Left cardiac atrium (tissue), 4 donors: ENCODE measurements around the gene STING1. TPM values are rescaled to one million over a fixed set of nuclear protein-coding genes. Genes with fewer than 3 reads are reported as not detected.

Experiments used
- ATAC-seq, 2 donors: fragments of 200-7000 bp; cut with Tn5 transposase; one replicate each; pipeline ENCODE4 v1.9.1; 2020; ENCODE audit warnings: mild to moderate bottlenecking in 2 of 2, moderate library complexity in 2 of 2
- DNase-seq: peaks from one replicate; pipeline ENCODE4 v3.0.0-alpha.2; 2020
- intact Hi-C, 2 donors: fragments of 100-400 bp; cut with DNase I; formaldehyde crosslinking; loops; one replicate each; pipeline versions ENCODE4 v1.14.1 to v1.15.1; 2022 to 2023
- total RNA-seq, 2 donors: library from RNA; stranded (reverse); fragmentation: NEBNext Ultra II Directional; extraction: Animal tissue kit (Norgen Biotek cat#: 25700); gene quantifications; one replicate each; pipeline ENCODE4 v1.2.1, GENCODE V29; 2021
- donor health status: DM: no; HTN: yes; CAD: no.
- donor health status: DM: no; HTN: yes; CAD: no; lungs with severe emphysema.
- donor health status: DM: yes; HTN: yes; CAD: no.
- donor health status: Dilated cardiomyopathy.

The STING1 gene
- total RNA-seq, 2 donors from 2014 or later: 84.4 to 92.0 TPM

DNA sequence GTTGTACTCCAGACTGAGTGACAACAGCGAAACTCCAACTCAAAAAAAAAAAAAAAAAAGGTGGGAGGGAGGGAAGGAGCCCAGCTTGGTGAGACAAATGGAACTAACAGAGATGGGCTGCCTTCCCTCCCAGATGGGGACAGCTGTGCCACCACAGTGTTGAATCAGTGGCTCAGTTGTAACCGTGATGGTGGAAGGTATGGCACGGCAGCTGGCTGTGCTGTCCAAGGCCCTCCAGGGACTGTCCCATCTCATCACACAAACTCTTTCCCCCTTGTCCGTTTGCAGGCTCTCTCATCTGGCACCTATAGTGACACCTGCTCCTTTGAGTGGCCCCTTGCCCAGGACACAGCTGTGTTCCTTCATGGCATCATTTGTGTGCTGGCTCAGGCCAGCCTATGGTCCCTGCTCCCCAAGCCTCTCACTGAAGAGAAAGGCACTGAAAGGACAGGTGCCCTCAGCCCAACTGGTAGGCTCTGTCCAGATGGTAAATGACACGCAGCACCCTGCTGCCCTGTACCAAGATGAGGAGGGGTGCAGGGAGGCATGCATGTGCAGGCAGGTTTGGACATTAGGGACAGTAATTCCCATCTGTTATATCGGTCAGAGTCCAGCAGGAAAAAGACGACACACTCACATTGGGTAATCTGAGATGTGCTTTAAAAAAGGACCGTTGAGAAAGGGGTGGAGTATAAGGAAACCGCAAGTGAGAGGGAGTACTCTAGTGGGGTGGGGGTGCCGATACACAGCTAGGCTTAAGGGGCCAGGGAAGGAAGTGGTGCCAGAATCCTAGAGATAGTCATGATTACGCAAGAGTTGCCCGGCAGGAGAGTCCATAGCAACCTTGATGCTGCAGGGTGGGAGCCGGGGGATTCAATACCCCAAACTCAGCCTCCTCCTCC, 7.4 kb downstream of the STING1 start:
- peak; percentile 28 to 45 for ATAC-seq
- no peak for DNase-seq
- intact Hi-C loops: no loop called here

- ATAC-seq (peak in 1 of 2 donors; percentile 33), DNase-seq (peak; percentile 52)
- intact Hi-C loops: no loop called here
Measured at GRCh38 chr5:139473565-139473964, 9.0 kb downstream of the STING1 start.

- ATAC-seq (peak in 1 of 2 donors; percentile 6), DNase-seq (no peak)
- intact Hi-C loops: no loop called here
Measured at GRCh38 chr5:139473105-139473504, 9.5 kb downstream of the STING1 start.

- DNase-seq: no peak
- intact Hi-C loops: no loop called here
- ATAC-seq: no peak
Measured at GRCh38 chr5:139472386-139473030, 10.1 kb downstream of the STING1 start.

DNA sequence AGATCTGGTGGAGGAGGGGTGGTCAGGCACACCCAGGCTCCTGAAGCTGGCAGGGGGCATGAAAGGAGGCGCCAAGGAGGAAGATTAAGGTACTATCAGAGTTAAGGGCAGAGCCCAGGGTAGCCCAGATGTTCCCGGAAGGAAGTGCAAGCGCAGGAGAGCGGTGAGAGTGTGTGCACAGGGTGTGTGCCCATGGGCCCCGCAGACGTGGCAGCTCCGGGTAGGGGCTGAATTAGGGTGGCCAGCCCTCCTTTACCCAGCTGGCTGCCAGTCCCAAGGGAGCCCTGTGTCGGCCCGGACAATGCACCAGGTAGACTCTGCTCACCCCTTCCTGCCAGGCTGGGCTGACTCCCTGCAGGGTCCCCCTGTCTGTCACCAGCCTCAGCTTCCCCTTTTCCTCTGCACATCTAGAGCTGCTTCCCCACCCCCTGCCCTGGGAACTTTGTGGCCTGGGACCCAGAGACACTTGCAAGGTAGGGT, 11.7 kb downstream of the STING1 start, which contains the start of gene SMIM33:
Gene SMIM33 (plus strand): TSS at position 184 of the 480 bp plus-strand sequence. CDS start 118 bp downstream, at position 302.
- no peak for ATAC-seq
- intact Hi-C loops: no loop called here
- DNase-seq: no peak

DNA sequence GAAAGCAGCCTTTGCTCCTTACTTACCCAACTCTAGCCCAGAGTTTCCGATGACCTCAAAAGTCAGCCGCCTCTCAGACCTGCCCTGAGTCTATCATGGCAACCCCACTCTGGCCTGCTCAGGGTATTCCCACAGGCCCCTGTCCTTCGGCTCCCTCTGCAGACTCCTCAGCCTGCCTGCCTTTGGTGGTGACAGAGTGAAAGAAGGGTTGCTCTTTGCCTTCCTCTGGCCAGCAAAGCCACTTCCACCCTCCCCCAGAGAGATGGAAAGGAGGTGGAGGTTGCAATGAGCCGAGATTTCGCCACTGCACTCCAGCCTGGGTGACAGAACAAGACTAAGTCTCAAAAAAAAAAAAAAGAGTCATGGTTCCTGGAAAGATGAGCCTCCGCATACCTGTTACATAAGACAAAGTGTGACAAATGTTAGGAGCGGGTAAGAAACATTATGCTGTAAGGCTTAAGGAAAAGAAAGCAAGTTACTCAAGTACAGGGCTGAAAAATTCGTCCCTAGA, 14.1 kb downstream of the STING1 start:
- DNase-seq (no peak), ATAC-seq (peak in 1 of 2 donors; percentile 53)
- intact Hi-C loops: no loop called here

GRCh38 chr5:139462586-139463276, 19.8 kb downstream of the STING1 start, which contains the start of gene ECSCR:
Gene ECSCR, minus strand, starts transcription at chr5:139462743. Its CDS starts 73 bp downstream, at chr5:139462670.
- ATAC-seq (peak; percentile 56 to 57), DNase-seq (peak; percentile 70)
- intact Hi-C loops: no loop called here

DNA sequence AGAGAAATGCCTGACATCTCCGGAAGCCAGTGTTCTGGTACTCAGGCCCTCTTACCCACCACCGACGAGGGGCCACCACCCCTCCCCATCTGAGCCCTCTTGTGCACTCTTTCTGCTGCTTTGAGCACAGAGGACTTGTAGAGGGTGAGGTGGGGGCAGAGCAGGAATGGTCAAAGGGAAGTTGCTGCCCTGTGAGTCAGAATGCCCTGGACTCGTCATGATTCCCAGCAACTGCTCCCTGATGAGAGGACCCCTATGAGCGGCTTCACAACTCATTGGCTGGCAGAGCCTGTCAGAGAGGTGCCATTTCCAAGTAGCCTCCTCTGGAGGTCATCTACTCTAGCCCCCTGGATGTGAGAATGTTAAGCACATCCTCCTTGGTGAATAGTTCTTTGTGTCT, 20.9 kb downstream of the STING1 start:
- peak; percentile 54 for DNase-seq
- intact Hi-C loops: no loop called here
- ATAC-seq: peak in 1 of 2 donors; percentile 55

- DNase-seq (no peak), ATAC-seq (no peak)
- intact Hi-C loops: no loop called here
Measured at GRCh38 chr5:139461176-139461575, 21.4 kb downstream of the STING1 start.

DNA sequence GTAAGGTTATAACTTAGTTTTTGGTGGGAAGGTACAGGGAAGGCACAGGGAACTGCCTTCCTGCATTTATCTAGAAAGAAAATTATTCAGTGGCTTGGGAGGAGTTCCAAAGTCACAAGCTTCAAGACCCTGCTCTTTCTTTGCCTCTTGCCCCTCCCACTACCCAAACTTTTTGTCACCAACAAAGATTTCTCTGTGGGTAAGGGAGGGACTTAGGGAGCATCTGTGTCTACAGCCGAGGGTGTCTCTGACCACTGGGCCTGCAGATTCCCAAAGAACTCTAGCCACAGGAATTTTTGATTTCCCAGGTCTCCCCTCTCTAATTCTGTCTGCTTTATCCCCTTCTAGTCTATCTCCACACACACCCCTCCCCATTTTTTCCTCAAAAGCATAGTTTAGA, 22.1 kb downstream of the STING1 start:
- intact Hi-C loops: no loop called here
- ATAC-seq: no peak
- no peak for DNase-seq

DNA sequence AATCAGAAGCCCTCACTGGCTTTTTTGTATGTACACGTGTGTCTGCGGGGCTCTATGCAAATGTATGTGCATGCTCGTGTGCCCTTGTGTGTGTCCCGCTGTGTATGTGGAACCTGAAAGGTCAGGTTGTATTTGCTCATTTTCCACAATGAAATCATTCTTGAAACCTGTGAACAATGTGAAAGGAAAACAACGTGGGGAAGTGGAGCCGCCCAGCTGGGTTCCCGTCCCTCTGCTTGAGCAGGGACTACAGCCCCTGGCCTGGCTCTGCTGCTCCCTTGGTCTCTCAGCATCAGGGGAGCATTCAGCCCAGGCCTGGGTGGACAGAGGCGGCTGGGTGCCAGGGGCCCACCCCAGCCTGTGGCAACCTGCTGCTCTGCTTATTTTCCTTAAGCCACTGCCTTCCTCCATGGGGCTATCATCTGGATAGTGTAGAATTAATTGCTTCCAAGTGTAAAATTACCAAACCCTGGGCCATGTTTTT, 23.1 kb downstream of the STING1 start:
- ATAC-seq: peak in 1 of 2 donors; percentile 57
- peak; percentile 77 for DNase-seq
- intact Hi-C loops: no loop called here

- peak; percentile 64 for DNase-seq
- intact Hi-C loops: no loop called here
- peak; percentile 69 to 73 for ATAC-seq
Measured at GRCh38 chr5:139458580-139459407, 23.8 kb downstream of the STING1 start.

GRCh38 chr5:139457653-139458306, 24.8 kb downstream of the STING1 start:
- ATAC-seq: no peak
- intact Hi-C loops: no loop called here

DNA sequence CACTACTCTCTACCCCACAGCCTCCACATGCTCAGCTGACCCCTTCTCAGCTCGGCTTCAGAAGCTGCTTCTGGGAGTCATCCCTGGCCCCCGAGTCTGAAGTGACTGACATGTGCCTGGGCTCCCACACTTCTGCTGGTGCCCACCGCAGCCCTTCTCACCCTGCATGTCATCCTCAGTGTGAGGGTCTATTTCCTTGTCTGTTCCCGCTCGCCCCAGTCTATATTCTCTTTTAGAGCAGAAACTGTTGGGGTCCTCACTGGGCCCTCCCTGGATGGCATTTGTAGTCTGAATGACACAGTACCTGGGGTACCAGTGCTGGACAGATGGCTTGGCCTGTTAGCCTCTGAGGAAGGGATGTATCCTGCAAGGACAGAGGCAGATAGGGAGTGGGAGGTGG, 25.3 kb downstream of the STING1 start:
- ATAC-seq (no peak), DNase-seq (no peak)
- intact Hi-C loops: no loop called here

More at GRCh38 chr5:139457653-139458306, 24.8 kb downstream of the STING1 start:
- DNase-seq: no peak

- ATAC-seq (no peak), DNase-seq (no peak)
- intact Hi-C loops: no loop called here
Measured at GRCh38 chr5:139456776-139457175, 25.8 kb downstream of the STING1 start.

- no peak for ATAC-seq
- no peak for DNase-seq
- intact Hi-C loops: no loop called here
Measured at GRCh38 chr5:139454568-139455290, 27.8 kb downstream of the STING1 start.
